ENCODE data around the gene SLC3A2. TPM values are rescaled to one million over a fixed set of nuclear protein-coding genes. Genes with fewer than 3 reads are reported as not detected.

SLC3A2 gene
- total RNA-seq, 1 donor from 2014 or later = 143 TPM

- no peaks in the 10 kb centered on the region for H3K9me3 ChIP-seq
- H3K27ac ChIP-seq = peak overlapping the region in 1 of 2 donors; percentile 95
- no peaks in the 10 kb centered on the region for H3K36me3 ChIP-seq
- intact Hi-C loops (cut with DNase I) = loop anchor here (5.0 kb wide), 1 partner anchor 296 kb away; the partner anchor contains the start of gene AHNAK
- DNase-seq (ENCODE audit: low spot score in 2 of 2) = no peak
- H3K4me1 ChIP-seq = peaks cover 1 to 10% of the 10 kb centered on the region in 2 donors
- TF ChIP-seq CTCF (IDR thresholded peaks at IDR 0.05) = no peak
- no peak overlapping the region for H3K4me3 ChIP-seq
- H3K27me3 ChIP-seq = no peaks in the 10 kb centered on the region
These were observed 37.2 kb upstream of the SLC3A2 start for GRCh38 chr11:62843466-62843865.

GRCh38 chr11:62844154-62844553 is 36.5 kb upstream of the SLC3A2 start:
- no peaks in the 10 kb centered on the region for H3K9me3 ChIP-seq
- peaks cover 0 to 7% of the 10 kb centered on the region in 2 donors for H3K4me1 ChIP-seq
- DNase-seq (ENCODE audit: low spot score in 2 of 2) = no peak
- no peaks in the 10 kb centered on the region for H3K27me3 ChIP-seq
- H3K36me3 ChIP-seq = no peaks in the 10 kb centered on the region
- intact Hi-C loops (cut with DNase I) = loop anchor here (5.0 kb wide), 1 partner anchor 297 kb away; the partner anchor contains the start of gene AHNAK
- H3K27ac ChIP-seq = no peak overlapping the region
- no peak for TF ChIP-seq CTCF (IDR thresholded peaks at IDR 0.05)
- H3K4me3 ChIP-seq = no peak overlapping the region

- Histone ChIP-seq H3K9me3 (no peaks in the 10 kb centered on the region), H3K4me3 (no peak overlapping the region), H3K27me3 (no peaks in the 10 kb centered on the region), H3K4me1 (peaks cover 0 to 7% of the 10 kb centered on the region in 2 donors), H3K27ac (no peak overlapping the region), H3K36me3 (peaks cover 0 to under 1% of the 10 kb centered on the region in 2 donors)
- TF ChIP-seq CTCF (IDR thresholded peaks at IDR 0.05) = no peak
- intact Hi-C loops (cut with DNase I) = no loop called here
- DNase-seq (ENCODE audit: low spot score in 2 of 2) = no peak
These were observed 34.5 kb upstream of the SLC3A2 start for GRCh38 chr11:62846177-62846576.

GRCh38 chr11:62847767-62848314 is 32.9 kb upstream of the SLC3A2 start:
- no peak overlapping the region for H3K4me3 ChIP-seq
- H3K4me1 ChIP-seq = no peaks in the 10 kb centered on the region
- H3K27me3 ChIP-seq = no peaks in the 10 kb centered on the region
- H3K27ac ChIP-seq = no peak overlapping the region
- H3K9me3 ChIP-seq = no peaks in the 10 kb centered on the region
- no peak for TF ChIP-seq CTCF (IDR thresholded peaks at IDR 0.05)
- DNase-seq (ENCODE audit: low spot score in 2 of 2) = no peak
- intact Hi-C loops (cut with DNase I) = no loop called here
- H3K36me3 ChIP-seq = peaks cover 10 to 17% of the 10 kb centered on the region in 2 donors

- Histone ChIP-seq H3K27ac (no peak overlapping the region), H3K4me3 (no peak overlapping the region), H3K9me3 (no peaks in the 10 kb centered on the region), H3K4me1 (peaks cover 10 to 15% of the 10 kb centered on the region in 2 donors), H3K27me3 (no peaks in the 10 kb centered on the region), H3K36me3 (peaks cover 20 to 33% of the 10 kb centered on the region in 2 donors)
- TF ChIP-seq CTCF (IDR thresholded peaks at IDR 0.05) = no peak
- intact Hi-C loops (cut with DNase I) = no loop called here
- no peak for DNase-seq (ENCODE audit: low spot score in 2 of 2)
These were observed 29.5 kb upstream of the SLC3A2 start for GRCh38 chr11:62850911-62851806.
